Measurements from ENCODE around the gene CTBP1.

Gene CTBP1

GRCh38 chr4:1279253-1279652 is 30.3 kb upstream of the CTBP1 start:
- H3K9me3 ChIP-seq (ENCODE audit: insufficient read depth, low read length): no peaks in the 10 kb centered on the region
- no peak overlapping the region for H3K9ac ChIP-seq (ENCODE audit: low read length)
- no peaks in the 10 kb centered on the region for H3K36me3 ChIP-seq (replicated peaks; ENCODE audit: low read depth, low read length)
- H4K20me1 ChIP-seq (ENCODE audit: insufficient read depth, low read length): no peaks in the 10 kb centered on the region
- no peak overlapping the region for H3K4me3 ChIP-seq (ENCODE audit: low read length)
- H3K79me2 ChIP-seq (ENCODE audit: low read length): no peaks in the 10 kb centered on the region
- H3K4me1 ChIP-seq (ENCODE audit: low read length): no peaks in the 10 kb centered on the region
- TF ChIP-seq CTCF (IDR thresholded peaks at IDR 0.05; ENCODE audit: low read depth, low read length) (no peak), EZH2phosphoT487 (IDR thresholded peaks at IDR 0.05; ENCODE audit: low read depth) (no peak)
- H2AFZ ChIP-seq (ENCODE audit: low read depth, low read length): no peak overlapping the region
- no peaks in the 10 kb centered on the region; the same call in 1 of the 2 replicates for H3K27me3 ChIP-seq (ENCODE audit: low read depth, low read length)
- H3K4me2 ChIP-seq (ENCODE audit: low read length): no peak overlapping the region
- H3K27ac ChIP-seq (ENCODE audit: low read length): no peak overlapping the region

GRCh38 chr4:1277667-1278665 is 29.0 kb upstream of the CTBP1 start:
- Histone ChIP-seq H3K36me3 (replicated peaks; ENCODE audit: low read depth, low read length) (no peaks in the 10 kb centered on the region), H3K79me2 (ENCODE audit: low read length) (no peaks in the 10 kb centered on the region), H4K20me1 (ENCODE audit: insufficient read depth, low read length) (no peaks in the 10 kb centered on the region), H3K27me3 (ENCODE audit: low read depth, low read length) (no peaks in the 10 kb centered on the region; the same call in 1 of the 2 replicates), H3K9ac (ENCODE audit: low read length) (no peak overlapping the region), H3K4me1 (ENCODE audit: low read length) (no peaks in the 10 kb centered on the region), H3K9me3 (ENCODE audit: insufficient read depth, low read length) (no peaks in the 10 kb centered on the region), H2AFZ (ENCODE audit: low read depth, low read length) (no peak overlapping the region), H3K27ac (ENCODE audit: low read length) (no peak overlapping the region), H3K4me2 (ENCODE audit: low read length) (no peak overlapping the region), H3K4me3 (ENCODE audit: low read length) (no peak overlapping the region)
- TF ChIP-seq EZH2phosphoT487 (IDR thresholded peaks at IDR 0.05; ENCODE audit: low read depth): no peak

- TF ChIP-seq EZH2phosphoT487 (IDR thresholded peaks at IDR 0.05; ENCODE audit: low read depth) (no peak), CTCF (IDR thresholded peaks at IDR 0.05; ENCODE audit: low read depth, low read length) (no peak)
- H3K27ac ChIP-seq (ENCODE audit: low read length): no peak overlapping the region
- H3K27me3 ChIP-seq (ENCODE audit: low read depth, low read length): no peaks in the 10 kb centered on the region; the same call in 1 of the 2 replicates
- H3K4me3 ChIP-seq (ENCODE audit: low read length): no peak overlapping the region
- H2AFZ ChIP-seq (ENCODE audit: low read depth, low read length): no peak overlapping the region
- H3K4me1 ChIP-seq (ENCODE audit: low read length): no peaks in the 10 kb centered on the region
- no peaks in the 10 kb centered on the region for H3K79me2 ChIP-seq (ENCODE audit: low read length)
- no peak overlapping the region for H3K9ac ChIP-seq (ENCODE audit: low read length)
- H4K20me1 ChIP-seq (ENCODE audit: insufficient read depth, low read length): no peaks in the 10 kb centered on the region
- no peak overlapping the region for H3K4me2 ChIP-seq (ENCODE audit: low read length)
- no peaks in the 10 kb centered on the region for H3K36me3 ChIP-seq (replicated peaks; ENCODE audit: low read depth, low read length)
- no peaks in the 10 kb centered on the region for H3K9me3 ChIP-seq (ENCODE audit: insufficient read depth, low read length)
Measured at GRCh38 chr4:1276984-1277383, 28.1 kb upstream of the CTBP1 start.

GRCh38 chr4:1274871-1275270 is 25.9 kb upstream of the CTBP1 start:
- Histone ChIP-seq H3K9ac (ENCODE audit: low read length) (no peak overlapping the region), H2AFZ (ENCODE audit: low read depth, low read length) (no peak overlapping the region), H3K27ac (ENCODE audit: low read length) (no peak overlapping the region), H3K4me1 (ENCODE audit: low read length) (no peaks in the 10 kb centered on the region), H4K20me1 (ENCODE audit: insufficient read depth, low read length) (no peaks in the 10 kb centered on the region), H3K79me2 (ENCODE audit: low read length) (no peaks in the 10 kb centered on the region), H3K36me3 (replicated peaks; ENCODE audit: low read depth, low read length) (no peaks in the 10 kb centered on the region), H3K4me3 (ENCODE audit: low read length) (no peak overlapping the region), H3K27me3 (ENCODE audit: low read depth, low read length) (no peaks in the 10 kb centered on the region; the same call in 1 of the 2 replicates), H3K9me3 (ENCODE audit: insufficient read depth, low read length) (no peaks in the 10 kb centered on the region), H3K4me2 (ENCODE audit: low read length) (no peak overlapping the region)
- TF ChIP-seq EZH2phosphoT487 (IDR thresholded peaks at IDR 0.05; ENCODE audit: low read depth) (no peak), CTCF (IDR thresholded peaks at IDR 0.05; ENCODE audit: low read depth, low read length) (no peak)
